Measurements from ENCODE around the gene NT5DC4. TPM values are rescaled to one million over a fixed set of nuclear protein-coding genes. Genes with fewer than 3 reads are reported as not detected.

The NT5DC4 gene
- total and polyA plus RNA-seq, 4 donors: 1.2 TPM; not detected in 3

- Histone ChIP-seq H3K36me3 (ENCODE audit: control insufficient read depth in 4 of 4, insufficient read depth in 3 of 4, low read depth in 1 of 4, low read length in 3 of 4) (no peaks in the 10 kb centered on the region), H3K4me1 (ENCODE audit: control insufficient read depth in 4 of 4, insufficient read depth in 4 of 4, low read length in 3 of 4) (peaks cover 0 to 2% (median 0%) of the 10 kb centered on the region in 4 donors), H3K4me3 (ENCODE audit: low read depth in 1 of 3, low read length in 3 of 3) (no peak overlapping the region), H3K9me3 (ENCODE audit: control insufficient read depth in 4 of 4, low read length in 3 of 4) (no peaks in the 10 kb centered on the region), H3K9ac (ENCODE audit: low read depth in 1 of 2, low read length in 2 of 2) (no peak overlapping the region), H3K27me3 (ENCODE audit: control insufficient read depth in 4 of 4, insufficient read depth in 4 of 4, low read length in 3 of 4) (no peaks in the 10 kb centered on the region), H3K27ac (ENCODE audit: low read depth in 1 of 2, low read length in 2 of 2) (no peak overlapping the region)
- TF ChIP-seq EGR1 (IDR thresholded peaks at IDR 0.05; ENCODE audit: low read depth in 2 of 2) (no peak), ATF3 (IDR thresholded peaks at IDR 0.05) (no peak), RXRA (IDR thresholded peaks at IDR 0.05) (no peak), RAD21 (IDR thresholded peaks at IDR 0.05) (no peak), MAX (IDR thresholded peaks at IDR 0.05) (no peak), HNF4A (conservative IDR thresholded peaks at IDR 0.05) (no peak), FOXA2 (IDR thresholded peaks at IDR 0.05) (no peak), HNF4G (IDR thresholded peaks at IDR 0.05) (no peak), NR2F2 (IDR thresholded peaks at IDR 0.05) (no peak), YY1 (IDR thresholded peaks at IDR 0.05) (no peak), JUND (IDR thresholded peaks at IDR 0.05) (no peak), TAF1 (conservative IDR thresholded peaks at IDR 0.05) (no peak), CTCF (IDR thresholded peaks at IDR 0.05; ENCODE audit: low read depth, low read length, missing input control) (no peak), GABPA (IDR thresholded peaks at IDR 0.05 in 1 of 2, conservative IDR thresholded peaks at IDR 0.05 in 1 of 2) (no peak), FOXA1 (IDR thresholded peaks at IDR 0.05) (no peak), SP1 (IDR thresholded peaks at IDR 0.05) (no peak), REST (IDR thresholded peaks at IDR 0.05) (no peak), ZBTB33 (IDR thresholded peaks at IDR 0.05) (no peak)
- WGBS: 91% methylated on average over 5 of the region's 5 CpGs
- DNase-seq (ENCODE audit: low spot score): no peak
Measured at GRCh38 chr2:112730791-112731190, 10.0 kb downstream of the NT5DC4 start.
